Activated naive CD8-positive, alpha-beta T cell treated with anti-CD3 and anti-CD28 coated beads for 36 hours (primary cell): ENCODE results near the gene IFNGR2. TPM values are rescaled to one million over a fixed set of nuclear protein-coding genes. Genes with fewer than 3 reads are reported as not detected.
A peak's percentile ranks its signal among the peaks of the same experiment; 100 is the strongest.
"Not testable (repeated sequence)": the region's sequence is repeated elsewhere in the genome, so short reads cannot be mapped to it uniquely, and the experiment has no call there.

Experiments
- DNase-seq: peaks from one replicate; pipeline ENCODE4 v3.0.0; 2021
- H3K27ac Mint-ChIP-seq: one replicate; pipeline ENCODE4 v1.8.0; 2022; ENCODE audit warnings: mild to moderate bottlenecking, moderate library complexity, mixed read lengths
- H3K27me3 Mint-ChIP-seq: one replicate; pipeline ENCODE4 v1.8.0; 2022; ENCODE audit warnings: mild to moderate bottlenecking, mixed read lengths
- H3K36me3 Mint-ChIP-seq: one replicate; pipeline ENCODE4 v1.8.0; 2021; ENCODE audit warnings: mild to moderate bottlenecking, mixed read lengths
- H3K4me1 Mint-ChIP-seq: one replicate; pipeline ENCODE4 v1.8.0; 2021; ENCODE audit warnings: mixed read lengths
- H3K4me3 Mint-ChIP-seq: one replicate; pipeline ENCODE4 v1.8.0; 2022; ENCODE audit warnings: mild to moderate bottlenecking, moderate library complexity, mixed read lengths
- H3K9me3 Mint-ChIP-seq: one replicate; pipeline ENCODE4 v1.8.0; 2022; ENCODE audit warnings: mixed read lengths
- total RNA-seq, 2 experiments: library from RNA; stranded (reverse); gene quantifications; one replicate each; pipeline ENCODE4 v1.2.3, GENCODE V29; 2021

The IFNGR2 gene
- 1 to 10 TPM; 5.6 to 5.7 TPM for total RNA-seq

GRCh38 chr21:33403128-33403785, at the start of gene IFNGR2:
Gene IFNGR2, plus strand, starts transcription at chr21:33403413. Its CDS starts 131 bp downstream, at chr21:33403544.
- peak within 1 kb of the TSS; percentile 76 for H3K27ac Mint-ChIP-seq
- H3K4me1 Mint-ChIP-seq = peaks cover 39% of the 10 kb centered on the region
- H3K4me3 Mint-ChIP-seq = peak within 1 kb of the TSS; percentile 86
- DNase-seq = peak; percentile 43
- H3K9me3 Mint-ChIP-seq = no peaks in the 10 kb centered on the region
- H3K27me3 Mint-ChIP-seq = peaks cover 11% of the 10 kb centered on the region
- peaks cover 5% of the 10 kb centered on the region for H3K36me3 Mint-ChIP-seq

- peak overlapping the region; percentile 70 for H3K27ac Mint-ChIP-seq
- H3K27me3 Mint-ChIP-seq = no peaks in the 10 kb centered on the region
- DNase-seq = no peak
- peaks cover 11% of the 10 kb centered on the region for H3K4me1 Mint-ChIP-seq
- H3K4me3 Mint-ChIP-seq = no peak overlapping the region
- H3K9me3 Mint-ChIP-seq = no peaks in the 10 kb centered on the region
- H3K36me3 Mint-ChIP-seq = peaks cover 8% of the 10 kb centered on the region
Observed at GRCh38 chr21:33355355-33355754, 47.9 kb upstream of the IFNGR2 start.

- no peaks in the 10 kb centered on the region for H3K9me3 Mint-ChIP-seq
- H3K4me3 Mint-ChIP-seq = no peak overlapping the region
- H3K27me3 Mint-ChIP-seq = no peaks in the 10 kb centered on the region
- H3K27ac Mint-ChIP-seq = no peak overlapping the region
- peaks cover 11% of the 10 kb centered on the region for H3K4me1 Mint-ChIP-seq
- peaks cover 8% of the 10 kb centered on the region for H3K36me3 Mint-ChIP-seq
- no peak for DNase-seq
Observed at GRCh38 chr21:33355996-33356395, 47.2 kb upstream of the IFNGR2 start.

GRCh38 chr21:33357177-33357576, 46.0 kb upstream of the IFNGR2 start:
- Mint-ChIP-seq H3K27ac (no peak overlapping the region), H3K36me3 (peaks cover 8% of the 10 kb centered on the region), H3K9me3 (no peaks in the 10 kb centered on the region), H3K4me3 (no peak overlapping the region), H3K4me1 (peaks cover 21% of the 10 kb centered on the region), H3K27me3 (no peaks in the 10 kb centered on the region)
- no peak for DNase-seq

- H3K36me3 Mint-ChIP-seq = peaks cover 5% of the 10 kb centered on the region
- H3K4me3 Mint-ChIP-seq = no peak overlapping the region
- no peak overlapping the region for H3K27ac Mint-ChIP-seq
- H3K9me3 Mint-ChIP-seq = peaks cover 2% of the 10 kb centered on the region
- H3K4me1 Mint-ChIP-seq = peaks cover 22% of the 10 kb centered on the region
- H3K27me3 Mint-ChIP-seq = no peaks in the 10 kb centered on the region
- no peak for DNase-seq
Observed at GRCh38 chr21:33359446-33359845, 43.8 kb upstream of the IFNGR2 start.

GRCh38 chr21:33360281-33360680, 42.9 kb upstream of the IFNGR2 start:
- DNase-seq = no peak
- Mint-ChIP-seq H3K27me3 (no peaks in the 10 kb centered on the region), H3K27ac (no peak overlapping the region), H3K36me3 (peaks cover 3% of the 10 kb centered on the region), H3K4me3 (no peak overlapping the region), H3K4me1 (peaks cover 20% of the 10 kb centered on the region), H3K9me3 (peaks cover 2% of the 10 kb centered on the region)

- H3K4me1 Mint-ChIP-seq = peaks cover 17% of the 10 kb centered on the region
- H3K27ac Mint-ChIP-seq = peak overlapping the region; percentile 92
- peak overlapping the region; percentile 44 for H3K4me3 Mint-ChIP-seq
- peaks cover 3% of the 10 kb centered on the region for H3K9me3 Mint-ChIP-seq
- DNase-seq = peak; percentile 83
- no peaks in the 10 kb centered on the region for H3K27me3 Mint-ChIP-seq
- no peaks in the 10 kb centered on the region for H3K36me3 Mint-ChIP-seq
Observed at GRCh38 chr21:33360881-33361602, 42.2 kb upstream of the IFNGR2 start.

- Mint-ChIP-seq H3K27ac (peak overlapping the region; percentile 92), H3K4me1 (peaks cover 17% of the 10 kb centered on the region), H3K9me3 (peaks cover 11% of the 10 kb centered on the region), H3K36me3 (peaks cover 3% of the 10 kb centered on the region), H3K4me3 (peak overlapping the region; percentile 81), H3K27me3 (no peaks in the 10 kb centered on the region)
- DNase-seq = peak; percentile 53
Observed at GRCh38 chr21:33362044-33362555, 41.1 kb upstream of the IFNGR2 start.

GRCh38 chr21:33363911-33364609, 39.2 kb upstream of the IFNGR2 start:
- not testable (repeated sequence) for DNase-seq, H3K27me3 Mint-ChIP-seq, H3K4me3 Mint-ChIP-seq, H3K27ac Mint-ChIP-seq
- H3K36me3 Mint-ChIP-seq = peaks cover 11% of the 10 kb centered on the region
- peaks cover 17% of the 10 kb centered on the region for H3K4me1 Mint-ChIP-seq
- H3K9me3 Mint-ChIP-seq = peaks cover 24% of the 10 kb centered on the region

- Mint-ChIP-seq H3K27me3 (no peaks in the 10 kb centered on the region), H3K27ac (no peak overlapping the region), H3K4me3 (no peak overlapping the region), H3K4me1 (peaks cover 17% of the 10 kb centered on the region), H3K9me3 (peaks cover 24% of the 10 kb centered on the region), H3K36me3 (peaks cover 11% of the 10 kb centered on the region)
- DNase-seq = no peak
Observed at GRCh38 chr21:33364830-33365229, 38.4 kb upstream of the IFNGR2 start.

- Mint-ChIP-seq H3K27me3 (no peaks in the 10 kb centered on the region), H3K27ac (peak overlapping the region; percentile 11), H3K4me3 (no peak overlapping the region), H3K9me3 (peaks cover 24% of the 10 kb centered on the region), H3K36me3 (peaks cover 11% of the 10 kb centered on the region), H3K4me1 (peaks cover 2% of the 10 kb centered on the region)
- no peak for DNase-seq
Observed at GRCh38 chr21:33367309-33367973, 35.8 kb upstream of the IFNGR2 start.

GRCh38 chr21:33368124-33368523, 35.1 kb upstream of the IFNGR2 start:
- H3K27me3 Mint-ChIP-seq = no peaks in the 10 kb centered on the region
- H3K4me3 Mint-ChIP-seq = no peak overlapping the region
- H3K27ac Mint-ChIP-seq = no peak overlapping the region
- H3K9me3 Mint-ChIP-seq = peaks cover 22% of the 10 kb centered on the region
- H3K36me3 Mint-ChIP-seq = peaks cover 11% of the 10 kb centered on the region
- H3K4me1 Mint-ChIP-seq = no peaks in the 10 kb centered on the region
- no peak for DNase-seq

- H3K9me3 Mint-ChIP-seq = peaks cover 22% of the 10 kb centered on the region
- H3K27me3 Mint-ChIP-seq = no peaks in the 10 kb centered on the region
- H3K4me3 Mint-ChIP-seq = no peak overlapping the region
- no peak overlapping the region for H3K27ac Mint-ChIP-seq
- no peak for DNase-seq
- H3K36me3 Mint-ChIP-seq = peaks cover 11% of the 10 kb centered on the region
- no peaks in the 10 kb centered on the region for H3K4me1 Mint-ChIP-seq
Observed at GRCh38 chr21:33368576-33368975, 34.6 kb upstream of the IFNGR2 start.

GRCh38 chr21:33369586-33369985, 33.6 kb upstream of the IFNGR2 start:
- H3K4me1 Mint-ChIP-seq = peaks cover 3% of the 10 kb centered on the region
- H3K27me3 Mint-ChIP-seq = no peaks in the 10 kb centered on the region
- no peak overlapping the region for H3K4me3 Mint-ChIP-seq
- no peak for DNase-seq
- no peak overlapping the region for H3K27ac Mint-ChIP-seq
- H3K36me3 Mint-ChIP-seq = peaks cover 11% of the 10 kb centered on the region
- H3K9me3 Mint-ChIP-seq = peaks cover 22% of the 10 kb centered on the region

- Mint-ChIP-seq H3K4me3 (no peak overlapping the region), H3K27me3 (no peaks in the 10 kb centered on the region), H3K4me1 (peaks cover 9% of the 10 kb centered on the region), H3K9me3 (peaks cover 22% of the 10 kb centered on the region), H3K36me3 (peaks cover 11% of the 10 kb centered on the region), H3K27ac (no peak overlapping the region)
- DNase-seq = no peak
Observed at GRCh38 chr21:33370305-33370704, 32.9 kb upstream of the IFNGR2 start.
